ENCODE results near the gene RPP25L.

RPP25L gene

DNA sequence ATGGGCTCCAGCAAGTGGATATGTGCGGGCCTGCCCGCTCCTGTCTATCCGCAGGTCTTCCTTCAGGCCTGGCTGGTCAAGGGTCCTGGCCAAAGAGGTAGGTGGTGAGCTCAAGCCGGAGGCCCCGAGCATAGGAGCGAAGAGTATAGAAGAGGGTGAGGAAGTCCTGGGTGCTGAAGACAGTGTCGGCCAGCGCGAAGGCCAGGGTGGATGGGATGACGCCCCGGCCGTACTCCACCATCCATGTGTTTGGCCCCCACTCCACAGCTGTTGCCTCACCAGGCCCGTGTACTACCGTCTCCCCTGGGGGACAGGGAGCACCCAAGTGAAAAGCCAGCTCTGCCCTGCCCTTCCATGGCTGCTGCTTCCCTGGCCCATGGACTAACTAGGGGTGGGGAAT is 23.7 kb upstream of the RPP25L start:
- H3K4me3 ChIP-seq (ENCODE audit: low read length), result no peak overlapping the region
- H3K27ac ChIP-seq (ENCODE audit: low read length), result no peak overlapping the region

DNA sequence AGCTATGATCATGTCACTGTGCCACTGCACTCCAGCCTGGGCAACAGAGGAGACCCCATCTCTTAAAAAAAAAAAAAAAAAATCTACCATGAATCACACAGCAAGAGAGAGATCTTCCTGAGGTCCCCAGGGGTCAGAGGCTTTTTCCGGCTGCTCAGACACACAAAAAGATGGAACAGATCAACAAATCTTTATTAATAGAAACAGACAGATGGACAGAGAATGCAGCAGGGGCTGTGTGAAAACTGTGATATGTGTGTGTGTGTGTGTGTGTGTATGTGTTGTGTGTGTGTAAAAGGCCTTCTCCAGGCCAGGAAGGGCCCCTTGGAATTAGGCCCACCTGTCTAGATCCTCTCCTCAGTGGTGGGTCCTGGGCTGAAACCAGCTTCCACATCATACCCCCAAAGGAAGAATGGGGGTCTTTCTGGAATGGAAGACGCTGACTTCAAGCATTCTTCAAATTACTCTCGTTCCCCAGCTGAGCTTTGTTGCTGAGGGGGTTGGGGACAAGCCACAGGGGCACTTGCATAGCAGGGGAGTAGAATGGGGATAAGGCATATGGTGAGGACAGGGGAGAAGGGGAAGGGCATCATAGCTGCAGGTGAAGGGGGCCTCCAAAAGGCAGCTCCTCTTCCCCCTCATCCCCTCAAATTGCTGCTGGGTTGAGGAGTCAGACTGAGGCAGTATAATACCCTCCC is 22.8 kb upstream of the RPP25L start:
- H3K27ac ChIP-seq (ENCODE audit: low read length), result no peak overlapping the region
- peaks cover 27% of the 10 kb centered on the region for H3K27me3 ChIP-seq (ENCODE audit: control insufficient read depth, insufficient read depth, low read length)
- H3K9me3 ChIP-seq (ENCODE audit: control insufficient read depth, low read depth, low read length), result no peaks in the 10 kb centered on the region
- peaks cover 5% of the 10 kb centered on the region for H3K4me1 ChIP-seq (ENCODE audit: control insufficient read depth, low read depth, low read length)
- H3K9ac ChIP-seq (ENCODE audit: low read length), result no peak overlapping the region
- no peak overlapping the region for H3K4me3 ChIP-seq (ENCODE audit: low read length)
- H3K36me3 ChIP-seq (ENCODE audit: control insufficient read depth, low read depth, low read length), result peaks cover 5% of the 10 kb centered on the region

More for the DNA sequence above, 23.7 kb upstream of the RPP25L start:
- Histone ChIP-seq H3K9me3 (ENCODE audit: control insufficient read depth, low read depth, low read length) (no peaks in the 10 kb centered on the region), H3K4me1 (ENCODE audit: control insufficient read depth, low read depth, low read length) (peaks cover 5% of the 10 kb centered on the region), H3K27me3 (ENCODE audit: control insufficient read depth, insufficient read depth, low read length) (peaks cover 18% of the 10 kb centered on the region), H3K9ac (ENCODE audit: low read length) (no peak overlapping the region), H3K36me3 (ENCODE audit: control insufficient read depth, low read depth, low read length) (peaks cover 5% of the 10 kb centered on the region)

DNA sequence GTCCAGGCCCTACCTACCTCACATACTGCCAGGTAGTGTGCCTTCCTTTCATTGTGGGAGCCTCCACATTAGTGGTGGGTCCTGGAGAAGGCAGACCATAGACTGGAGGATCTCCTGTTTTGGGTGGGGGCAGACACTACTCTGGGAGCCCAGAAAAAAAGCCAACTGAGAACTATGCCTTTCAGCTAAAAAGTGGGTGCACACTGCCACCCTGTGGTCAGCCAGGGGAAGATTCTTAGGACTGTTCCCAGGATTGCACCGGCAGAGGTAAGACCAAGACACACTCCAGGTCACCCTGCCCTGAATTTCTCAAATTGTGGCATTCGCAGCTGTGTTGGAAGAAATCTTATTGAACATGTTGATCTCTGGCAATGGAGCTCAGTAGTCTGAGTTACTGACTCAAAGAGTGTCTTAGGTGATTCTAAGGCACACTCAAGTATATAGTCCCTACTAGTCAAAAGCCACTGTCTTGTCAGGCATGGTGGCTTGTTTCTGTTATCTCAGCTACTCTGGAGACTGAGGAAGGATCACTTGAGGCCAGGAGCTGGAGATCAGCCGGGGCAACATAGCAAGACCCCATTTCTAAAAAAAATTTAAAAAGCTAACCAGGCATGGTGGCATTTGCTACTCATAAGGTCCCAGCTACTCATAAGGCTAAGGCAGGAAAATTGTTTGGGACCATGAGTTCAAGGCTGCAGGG is 22.1 kb upstream of the RPP25L start:
- H3K4me1 ChIP-seq (ENCODE audit: control insufficient read depth, low read depth, low read length), result peaks cover 5% of the 10 kb centered on the region
- no peak overlapping the region for H3K4me3 ChIP-seq (ENCODE audit: low read length)
- H3K9me3 ChIP-seq (ENCODE audit: control insufficient read depth, low read depth, low read length), result no peaks in the 10 kb centered on the region
- H3K27me3 ChIP-seq (ENCODE audit: control insufficient read depth, insufficient read depth, low read length), result peaks cover 34% of the 10 kb centered on the region
- no peak overlapping the region for H3K9ac ChIP-seq (ENCODE audit: low read length)
- H3K36me3 ChIP-seq (ENCODE audit: control insufficient read depth, low read depth, low read length), result peaks cover 5% of the 10 kb centered on the region
- no peak overlapping the region for H3K27ac ChIP-seq (ENCODE audit: low read length)

DNA sequence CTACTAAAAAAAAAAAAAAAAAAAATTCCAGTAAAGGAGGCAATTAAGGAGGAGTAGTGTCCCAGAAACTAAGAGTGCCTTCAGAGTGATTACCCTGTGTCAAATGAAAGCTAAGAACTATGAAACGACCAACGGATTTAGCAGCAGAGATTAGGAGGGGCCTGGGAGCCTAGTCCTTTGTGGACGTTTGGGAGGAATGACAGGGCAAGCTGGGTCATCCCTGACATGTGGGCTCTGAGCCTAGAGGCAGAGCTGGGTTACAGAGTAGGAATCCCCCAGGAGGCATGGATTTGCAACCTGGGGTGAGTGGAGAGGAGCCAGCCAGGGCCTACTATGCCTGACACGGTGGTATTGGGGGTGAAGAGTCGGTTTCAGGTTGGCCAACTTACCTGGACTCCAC is 21.3 kb upstream of the RPP25L start:
- H3K4me3 ChIP-seq (ENCODE audit: low read length), result no peak overlapping the region
- no peak overlapping the region for H3K9ac ChIP-seq (ENCODE audit: low read length)
- H3K9me3 ChIP-seq (ENCODE audit: control insufficient read depth, low read depth, low read length), result no peaks in the 10 kb centered on the region
- peaks cover 42% of the 10 kb centered on the region for H3K27me3 ChIP-seq (ENCODE audit: control insufficient read depth, insufficient read depth, low read length)
- H3K27ac ChIP-seq (ENCODE audit: low read length), result no peak overlapping the region
- H3K4me1 ChIP-seq (ENCODE audit: control insufficient read depth, low read depth, low read length), result peaks cover 4% of the 10 kb centered on the region
- peaks cover 5% of the 10 kb centered on the region for H3K36me3 ChIP-seq (ENCODE audit: control insufficient read depth, low read depth, low read length)

DNA sequence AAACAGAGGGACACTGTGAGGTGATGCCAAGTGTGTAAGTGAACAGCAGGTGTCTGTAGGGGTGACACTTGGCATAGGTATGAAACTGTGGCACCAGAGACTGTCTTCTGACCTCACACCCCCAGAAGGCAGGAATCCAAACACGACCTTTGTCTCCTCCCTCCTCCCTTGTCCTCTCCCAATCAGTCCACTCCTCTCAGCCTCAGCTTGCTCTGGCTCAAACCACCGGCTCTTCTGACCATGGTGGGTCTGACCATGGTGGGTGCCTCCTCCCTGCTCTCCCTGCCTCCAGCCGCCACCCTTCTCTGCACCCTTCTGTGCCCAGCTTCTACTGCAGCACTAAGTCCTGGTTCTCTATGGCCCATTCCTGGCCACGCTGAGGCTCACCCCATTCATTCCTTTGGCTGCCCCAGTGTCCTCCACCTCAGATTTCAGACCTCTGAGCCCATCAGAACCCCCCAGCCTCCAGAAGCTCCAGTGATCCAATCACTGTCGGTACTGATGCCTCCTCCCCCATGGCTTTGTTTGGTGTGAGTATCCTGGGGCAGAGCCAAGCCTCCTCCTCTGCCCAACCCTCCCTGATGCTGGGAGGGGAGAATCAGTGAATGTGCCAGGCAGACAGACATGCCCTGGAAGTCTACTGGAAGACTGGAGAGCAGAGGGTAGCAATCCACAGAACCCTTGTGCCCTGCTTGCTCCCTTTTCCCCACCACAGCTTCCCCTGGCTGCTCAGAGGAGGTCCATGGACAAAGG is 18.7 kb upstream of the RPP25L start:
- Histone ChIP-seq H3K4me1 (ENCODE audit: control insufficient read depth, low read depth, low read length) (peaks cover 3% of the 10 kb centered on the region), H3K27me3 (ENCODE audit: control insufficient read depth, insufficient read depth, low read length) (peaks cover 64% of the 10 kb centered on the region), H3K36me3 (ENCODE audit: control insufficient read depth, low read depth, low read length) (peaks cover 4% of the 10 kb centered on the region), H3K4me3 (ENCODE audit: low read length) (no peak overlapping the region), H3K27ac (ENCODE audit: low read length) (no peak overlapping the region), H3K9ac (ENCODE audit: low read length) (no peak overlapping the region), H3K9me3 (ENCODE audit: control insufficient read depth, low read depth, low read length) (no peaks in the 10 kb centered on the region)

DNA sequence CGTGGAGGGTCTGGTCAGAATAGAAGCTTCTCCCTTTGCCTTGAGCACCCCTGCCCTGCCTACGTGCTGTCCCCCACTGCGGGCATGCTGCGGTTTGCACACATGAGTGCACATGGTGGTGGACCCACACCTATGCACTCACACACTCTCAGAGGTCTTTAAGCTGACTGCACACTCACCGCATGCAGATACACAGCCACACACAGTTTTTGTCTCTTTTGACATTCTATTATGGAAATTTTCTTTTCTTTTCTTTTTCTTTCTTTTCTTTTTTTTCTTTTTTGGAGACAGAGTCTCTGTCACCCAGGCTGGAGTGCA is 17.6 kb upstream of the RPP25L start:
- H3K27ac ChIP-seq (ENCODE audit: low read length), result no peak overlapping the region
- peak overlapping the region; percentile 39 for H3K4me3 ChIP-seq (ENCODE audit: low read length)
- no peaks in the 10 kb centered on the region for H3K36me3 ChIP-seq (ENCODE audit: control insufficient read depth, low read depth, low read length)
- no peaks in the 10 kb centered on the region for H3K9me3 ChIP-seq (ENCODE audit: control insufficient read depth, low read depth, low read length)
- peaks cover 75% of the 10 kb centered on the region for H3K27me3 ChIP-seq (ENCODE audit: control insufficient read depth, insufficient read depth, low read length)
- H3K9ac ChIP-seq (ENCODE audit: low read length), result no peak overlapping the region
- H3K4me1 ChIP-seq (ENCODE audit: control insufficient read depth, low read depth, low read length), result peaks cover 3% of the 10 kb centered on the region

DNA sequence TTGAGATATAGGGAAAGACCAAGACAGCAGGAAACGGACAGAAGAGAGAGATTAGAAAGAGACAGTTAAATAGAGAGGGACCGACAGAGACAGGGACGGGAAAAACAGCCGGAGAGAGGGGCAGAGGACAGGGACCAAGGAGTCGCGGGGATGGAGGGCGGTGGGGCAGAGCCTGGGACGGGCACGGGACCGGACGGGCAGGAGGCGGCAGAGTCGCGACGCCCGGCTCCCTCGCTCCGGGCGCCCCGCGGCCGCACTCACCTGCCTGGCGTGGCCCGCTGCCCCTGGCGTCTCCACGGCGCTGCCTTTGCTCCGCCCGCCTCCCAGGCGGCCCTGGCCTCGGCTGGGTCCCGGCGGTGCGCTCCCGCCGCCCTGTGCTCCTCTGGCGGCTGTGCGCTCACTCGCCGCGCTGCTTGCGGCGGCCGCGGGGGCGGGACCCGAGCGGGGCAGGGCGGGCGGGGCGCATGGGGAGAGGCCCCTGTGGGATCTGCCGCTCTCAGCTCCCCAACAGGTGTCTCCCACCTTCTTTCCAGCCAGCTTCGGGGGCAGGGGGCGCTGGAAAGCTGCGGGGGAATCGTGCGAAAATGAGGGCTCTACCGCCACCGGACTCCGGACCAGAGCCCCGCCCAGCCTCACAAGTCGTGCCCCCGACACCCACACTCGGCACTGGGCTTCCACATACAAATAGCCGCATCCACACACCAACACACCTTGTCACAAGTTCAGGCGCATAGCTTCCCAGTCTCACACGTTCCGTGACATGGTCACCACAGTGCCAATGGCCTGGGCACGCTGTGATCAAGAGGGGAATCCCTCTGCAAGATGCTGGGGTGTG is 17.0 kb upstream of the RPP25L start, which contains the start of gene ARID3C:
ARID3C (minus strand) TSS at position 411 of the 835 bp plus-strand sequence. CDS start 1,052 bp downstream, outside the sequence.
- Histone ChIP-seq H3K9me3 (ENCODE audit: control insufficient read depth, low read depth, low read length) (no peaks in the 10 kb centered on the region), H3K4me1 (ENCODE audit: control insufficient read depth, low read depth, low read length) (peaks cover 3% of the 10 kb centered on the region), H3K9ac (ENCODE audit: low read length) (no peak within 1 kb of the TSS), H3K4me3 (ENCODE audit: low read length) (peak within 1 kb of the TSS; percentile 39), H3K27me3 (ENCODE audit: control insufficient read depth, insufficient read depth, low read length) (peaks cover 81% of the 10 kb centered on the region), H3K36me3 (ENCODE audit: control insufficient read depth, low read depth, low read length) (no peaks in the 10 kb centered on the region), H3K27ac (ENCODE audit: low read length) (no peak within 1 kb of the TSS)

DNA sequence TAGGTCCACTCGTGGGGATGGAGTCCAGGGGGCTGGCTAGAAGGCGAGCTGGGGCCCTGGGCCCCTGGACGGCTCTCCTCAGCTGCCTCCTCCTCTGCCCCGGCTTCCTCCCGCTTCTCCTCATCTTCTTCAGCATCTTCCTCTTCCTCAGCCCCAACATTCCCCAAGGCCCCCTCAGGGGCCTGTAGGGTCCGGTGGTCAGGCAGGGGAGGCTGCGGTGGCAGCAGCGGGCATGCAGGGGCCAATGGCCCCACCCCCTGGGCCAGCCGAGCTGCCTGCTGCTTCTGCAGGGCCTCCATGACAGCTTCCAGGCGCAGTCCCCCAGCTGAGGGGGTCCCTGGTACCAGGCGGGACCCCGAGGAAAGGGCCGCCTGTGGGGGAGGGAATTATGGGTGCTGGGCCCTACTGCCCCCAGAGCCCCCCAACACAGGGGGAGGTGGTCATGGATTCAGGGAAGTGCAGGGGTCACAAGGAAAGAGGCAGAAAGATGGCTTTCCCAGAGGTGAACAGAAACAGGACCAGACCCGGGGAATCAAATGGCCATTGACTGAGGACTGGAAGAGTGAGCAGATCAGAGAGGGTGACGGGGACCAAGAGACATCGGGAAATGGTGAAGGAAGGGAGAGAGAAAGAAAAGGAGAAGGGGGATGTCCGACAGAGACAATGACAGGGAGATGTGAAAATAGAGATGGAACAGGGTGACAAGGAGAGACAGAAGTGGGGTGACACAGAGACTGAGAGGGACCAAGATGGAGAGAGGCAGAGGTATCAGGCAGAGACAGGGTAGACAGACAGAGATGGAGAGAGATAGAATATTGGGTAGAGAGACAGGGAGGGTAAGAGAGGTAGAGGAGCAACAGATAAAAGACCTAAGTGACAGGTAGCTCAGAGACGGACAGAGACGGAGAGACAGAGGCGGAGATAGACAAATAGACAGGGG is 16.1 kb upstream of the RPP25L start:
- H3K4me1 ChIP-seq (ENCODE audit: control insufficient read depth, low read depth, low read length), result peaks cover 3% of the 10 kb centered on the region
- no peaks in the 10 kb centered on the region for H3K36me3 ChIP-seq (ENCODE audit: control insufficient read depth, low read depth, low read length)
- no peak overlapping the region for H3K9ac ChIP-seq (ENCODE audit: low read length)
- no peak overlapping the region for H3K27ac ChIP-seq (ENCODE audit: low read length)
- no peaks in the 10 kb centered on the region for H3K9me3 ChIP-seq (ENCODE audit: control insufficient read depth, low read depth, low read length)
- H3K4me3 ChIP-seq (ENCODE audit: low read length), result peak overlapping the region; percentile 39
- peaks cover 84% of the 10 kb centered on the region for H3K27me3 ChIP-seq (ENCODE audit: control insufficient read depth, insufficient read depth, low read length)

DNA sequence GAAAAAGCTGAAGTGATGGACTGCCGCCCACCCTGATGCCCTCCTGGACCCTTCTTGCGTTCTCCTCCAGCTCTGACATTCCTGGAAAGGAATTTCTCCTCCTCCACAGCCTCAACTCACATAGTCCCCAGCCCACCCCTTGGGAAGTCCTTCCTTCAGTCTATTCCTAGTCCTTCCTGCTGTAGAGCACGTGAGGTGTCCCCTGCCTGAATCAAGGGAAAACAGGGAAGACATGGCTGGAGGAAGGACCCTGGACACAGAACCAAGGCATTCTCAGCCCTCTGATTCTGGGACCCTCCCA is 13.2 kb upstream of the RPP25L start:
- Histone ChIP-seq H3K4me3 (ENCODE audit: low read length) (no peak overlapping the region), H3K27ac (ENCODE audit: low read length) (no peak overlapping the region), H3K27me3 (ENCODE audit: control insufficient read depth, insufficient read depth, low read length) (peaks cover 73% of the 10 kb centered on the region), H3K36me3 (ENCODE audit: control insufficient read depth, low read depth, low read length) (no peaks in the 10 kb centered on the region), H3K9me3 (ENCODE audit: control insufficient read depth, low read depth, low read length) (no peaks in the 10 kb centered on the region), H3K9ac (ENCODE audit: low read length) (no peak overlapping the region), H3K4me1 (ENCODE audit: control insufficient read depth, low read depth, low read length) (peaks cover 3% of the 10 kb centered on the region)

DNA sequence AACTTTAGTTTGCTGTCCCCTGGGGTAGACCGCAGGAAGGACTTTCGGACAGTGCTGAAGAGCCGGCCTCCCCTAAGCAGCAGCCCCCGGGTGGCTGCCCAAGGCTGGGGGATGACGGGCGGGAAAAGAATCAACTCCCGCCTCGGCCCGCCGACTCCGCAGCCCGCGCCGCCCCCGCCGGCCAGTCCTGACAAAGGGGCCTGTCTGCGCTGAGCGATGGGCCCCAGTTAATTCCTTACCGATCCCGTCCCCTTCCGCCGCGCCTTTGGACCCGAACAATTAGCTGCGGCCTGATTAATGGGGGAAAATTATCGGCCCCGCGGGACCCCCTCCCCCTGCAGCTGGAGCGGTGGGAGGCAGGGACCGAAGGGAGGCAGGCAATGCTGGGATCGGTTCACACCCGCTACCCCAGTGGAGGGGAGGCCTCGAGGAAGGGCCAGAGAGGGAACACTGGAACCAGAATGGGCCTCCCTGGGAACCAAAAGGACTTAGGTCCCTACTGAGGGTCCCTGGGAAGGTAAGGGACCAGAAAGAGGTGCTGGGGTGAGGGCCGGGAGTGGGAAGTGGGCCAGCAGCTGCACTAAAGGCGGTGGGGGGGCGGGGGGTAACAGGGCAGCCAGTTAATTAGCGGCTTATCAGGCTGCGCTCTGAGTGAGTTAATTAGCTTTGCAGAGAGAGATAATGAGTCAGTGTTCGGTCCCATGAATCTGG is 12.7 kb upstream of the RPP25L start:
- H3K4me3 ChIP-seq (ENCODE audit: low read length), result peak overlapping the region; percentile 14
- no peaks in the 10 kb centered on the region for H3K36me3 ChIP-seq (ENCODE audit: control insufficient read depth, low read depth, low read length)
- H3K4me1 ChIP-seq (ENCODE audit: control insufficient read depth, low read depth, low read length), result peaks cover 3% of the 10 kb centered on the region
- no peak overlapping the region for H3K27ac ChIP-seq (ENCODE audit: low read length)
- no peaks in the 10 kb centered on the region for H3K9me3 ChIP-seq (ENCODE audit: control insufficient read depth, low read depth, low read length)
- peaks cover 68% of the 10 kb centered on the region for H3K27me3 ChIP-seq (ENCODE audit: control insufficient read depth, insufficient read depth, low read length)
- H3K9ac ChIP-seq (ENCODE audit: low read length), result no peak overlapping the region

Measured in iPS-18a (cell line).